A172 (cell line): ENCODE measurements around the gene OXNAD1. TPM values are rescaled to one million over a fixed set of nuclear protein-coding genes. Genes with fewer than 3 reads are reported as not detected.
"Not testable (repeated sequence)": the region's sequence is repeated elsewhere in the genome, so short reads cannot be mapped to it uniquely, and the experiment has no call there.

Experiments used
- DNase-seq: peaks from one replicate; pipeline ENCODE4 v3.0.0-alpha.2; 2015; ENCODE audit warnings: low spot score
- total RNA-seq: library from RNA; depleted of rRNA; stranded (reverse); fragments of >200 nt; shearing (Covaris generic); gene quantifications from 2 replicates; pipeline ENCODE4 v1.2.3, GENCODE V29; 2014

The OXNAD1 gene
- total RNA-seq, 1 experiment from 2014 or later: 17.5 TPM

DNA sequence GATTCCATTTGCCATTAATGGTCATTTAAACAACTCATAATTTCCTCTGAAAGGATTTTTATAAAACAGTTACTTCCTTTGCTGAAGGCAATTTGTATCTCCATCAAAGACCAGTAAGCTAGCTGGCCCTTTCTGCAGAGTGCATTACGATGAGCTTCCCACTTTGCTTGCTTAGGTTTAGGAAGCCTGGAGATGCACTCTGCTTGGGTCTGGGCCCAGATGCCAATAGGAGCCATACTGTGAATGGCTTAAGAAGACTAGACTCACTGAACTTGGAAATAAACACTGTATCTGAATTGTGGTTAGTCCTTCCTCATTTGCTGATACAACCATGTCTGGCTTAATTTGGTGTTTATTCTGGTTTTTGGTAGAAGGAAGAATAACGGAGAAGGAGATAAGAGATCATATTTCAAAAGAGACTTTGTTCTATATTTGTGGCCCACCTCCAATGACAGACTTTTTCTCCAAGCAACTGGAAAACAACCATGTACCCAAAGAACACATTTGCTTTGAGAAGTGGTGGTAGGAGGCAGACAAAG is 38.1 kb downstream of the OXNAD1 start:
- DNase-seq: no peak

DNA sequence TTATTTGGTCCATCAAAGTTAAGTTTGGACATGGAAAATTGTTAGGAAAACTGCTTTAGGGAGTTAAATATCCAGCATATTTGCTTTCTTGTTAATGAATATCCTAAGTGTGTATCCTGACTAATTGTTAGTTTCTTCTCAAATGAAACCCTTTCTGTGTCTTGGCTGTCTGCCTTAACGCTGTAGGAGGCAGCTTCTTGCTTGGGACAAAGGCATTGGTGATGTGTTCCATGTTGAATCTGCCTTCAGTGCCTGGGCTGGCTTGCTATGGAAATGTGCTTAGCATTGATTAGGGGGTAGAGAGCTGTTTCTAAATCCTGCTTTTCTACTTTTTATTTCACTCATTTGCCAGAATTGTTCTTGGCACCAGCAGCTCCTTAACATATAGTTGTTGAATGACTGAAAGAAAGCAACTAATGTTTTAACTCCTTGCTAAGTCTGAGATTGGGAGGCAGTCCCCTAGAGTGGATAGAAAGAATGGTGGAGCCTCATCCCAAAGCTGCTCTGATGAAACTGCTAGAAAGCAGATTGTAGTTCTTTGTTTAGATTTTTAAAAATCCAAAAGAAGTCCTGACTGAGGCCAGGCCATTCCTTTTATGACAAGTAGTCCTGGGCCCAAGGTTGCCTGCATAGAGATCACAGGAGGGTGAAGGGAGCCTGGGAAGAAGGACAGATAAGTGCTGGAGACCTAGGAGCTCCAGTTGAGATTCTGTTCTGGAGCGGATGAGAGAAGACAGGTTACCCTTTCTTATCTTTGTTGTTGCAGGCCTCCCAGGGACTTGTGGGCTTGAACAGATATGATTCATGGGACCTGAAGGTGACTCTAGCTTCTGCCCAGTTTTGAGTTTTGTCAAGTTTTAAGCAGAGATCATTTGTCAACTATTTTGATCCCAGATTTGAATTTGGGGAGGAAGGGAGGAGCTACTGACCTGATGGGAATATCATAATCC is 39.3 kb downstream of the OXNAD1 start:
- DNase-seq: no peak

DNA sequence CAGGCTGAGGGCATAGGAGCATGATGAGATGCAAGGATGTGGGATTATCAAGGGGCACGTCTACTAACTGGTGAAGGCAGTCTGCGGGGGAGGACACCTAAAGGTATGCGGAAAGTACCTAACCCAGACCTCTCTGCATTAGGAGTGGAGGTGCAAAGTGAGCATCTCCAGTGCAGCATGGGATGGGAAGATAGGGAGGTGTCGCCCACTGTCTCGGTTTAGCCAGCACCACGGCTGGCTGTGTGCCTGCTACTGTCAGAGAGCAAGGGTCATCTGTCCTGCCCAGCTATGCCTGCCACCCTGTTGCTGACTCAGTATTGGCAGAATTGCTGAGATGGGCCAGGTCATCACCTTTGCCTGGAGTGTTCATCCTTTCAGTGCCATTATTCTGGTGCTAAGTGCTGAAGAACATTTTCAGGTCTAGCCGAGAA is 40.1 kb downstream of the OXNAD1 start:
- no peak for DNase-seq

DNA sequence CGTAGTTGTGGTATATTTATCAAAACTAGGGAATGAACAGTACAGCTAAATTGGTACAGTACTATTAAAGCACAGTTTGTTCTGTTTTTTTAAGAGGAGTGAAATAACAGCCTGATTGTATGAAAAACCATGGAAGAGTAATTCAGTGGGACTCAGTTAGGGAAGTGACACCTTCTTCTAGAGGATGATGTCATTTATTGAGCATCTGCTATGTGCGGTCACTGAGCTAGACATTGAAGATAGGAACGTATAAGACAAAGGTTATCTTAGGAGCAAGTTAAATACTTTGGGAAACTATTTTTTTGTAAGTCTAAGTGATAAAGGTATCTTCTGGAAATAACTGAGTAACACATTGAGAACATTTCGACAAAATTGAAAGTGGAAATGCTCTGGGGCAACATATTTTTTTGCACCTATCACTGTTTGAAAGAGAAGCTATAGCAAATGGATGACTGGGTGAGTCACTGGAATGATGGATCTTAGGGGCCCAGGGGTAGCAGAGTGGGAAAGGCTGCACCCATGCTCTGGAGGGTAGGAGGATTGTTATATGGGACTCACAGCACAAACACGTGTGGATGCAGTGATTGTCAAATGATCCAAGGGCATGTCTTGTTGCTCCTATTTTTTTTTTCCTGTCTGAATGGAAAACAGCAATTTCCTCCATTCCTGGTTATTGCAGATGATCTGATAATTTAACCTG is 43.0 kb downstream of the OXNAD1 start:
- DNase-seq: no peak

DNA sequence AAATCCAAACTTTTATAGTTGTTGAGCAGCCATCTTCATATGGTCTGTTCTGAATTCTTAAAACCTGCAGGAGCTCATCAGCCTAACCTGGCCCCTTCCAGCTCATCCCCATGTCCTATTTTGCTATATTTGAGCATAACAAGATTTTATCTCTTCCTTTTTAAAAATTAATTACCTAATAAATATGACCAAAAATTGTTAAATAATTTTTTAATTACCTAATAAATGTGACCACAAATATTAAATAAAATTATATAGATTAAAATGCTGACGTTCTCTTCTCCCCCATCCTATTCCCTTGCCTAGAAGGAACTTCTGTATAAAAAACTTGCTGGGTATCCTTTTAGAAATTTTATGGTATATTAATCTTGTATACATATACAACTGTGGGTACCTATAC is 43.7 kb downstream of the OXNAD1 start:
- DNase-seq: no peak

DNA sequence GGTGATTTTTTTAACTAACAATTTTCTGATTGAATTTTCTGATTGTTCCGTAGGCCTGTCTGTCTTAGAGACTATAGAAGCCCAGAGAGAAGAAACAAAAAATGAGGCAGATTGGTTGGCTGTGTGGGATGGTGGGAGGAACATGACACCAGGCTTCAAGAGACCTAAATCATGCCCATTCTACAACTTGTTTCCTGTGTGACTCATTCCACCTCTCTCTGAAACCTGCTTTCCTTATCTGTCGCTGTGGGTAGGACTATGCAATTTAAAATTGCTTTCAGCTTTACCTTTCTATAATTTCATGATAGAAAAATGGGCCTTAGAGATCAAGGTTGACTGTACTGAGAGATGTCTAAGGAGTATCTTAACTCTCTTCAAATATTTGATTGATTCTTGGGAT is 44.5 kb downstream of the OXNAD1 start:
- DNase-seq: peak; percentile 87

DNA sequence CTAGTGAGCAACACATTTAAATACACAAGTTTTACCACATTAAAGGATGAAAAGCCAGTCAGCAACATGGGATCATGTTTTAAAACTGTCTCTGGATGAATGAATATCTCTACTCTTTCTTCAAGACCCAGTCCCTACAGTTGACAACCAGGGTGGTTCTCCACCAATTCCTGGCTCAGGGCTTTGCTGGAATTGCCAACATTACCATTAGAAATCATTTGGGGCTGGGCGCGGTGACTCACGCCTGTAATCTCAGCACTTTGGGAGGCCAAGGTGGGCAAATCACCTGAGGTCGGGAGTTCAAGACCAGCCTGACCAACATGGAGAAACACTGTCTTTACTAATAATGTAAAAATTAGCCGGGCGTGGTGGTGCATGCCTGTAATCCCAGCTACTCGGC is 45.5 kb downstream of the OXNAD1 start:
- DNase-seq: not testable (repeated sequence)

DNA sequence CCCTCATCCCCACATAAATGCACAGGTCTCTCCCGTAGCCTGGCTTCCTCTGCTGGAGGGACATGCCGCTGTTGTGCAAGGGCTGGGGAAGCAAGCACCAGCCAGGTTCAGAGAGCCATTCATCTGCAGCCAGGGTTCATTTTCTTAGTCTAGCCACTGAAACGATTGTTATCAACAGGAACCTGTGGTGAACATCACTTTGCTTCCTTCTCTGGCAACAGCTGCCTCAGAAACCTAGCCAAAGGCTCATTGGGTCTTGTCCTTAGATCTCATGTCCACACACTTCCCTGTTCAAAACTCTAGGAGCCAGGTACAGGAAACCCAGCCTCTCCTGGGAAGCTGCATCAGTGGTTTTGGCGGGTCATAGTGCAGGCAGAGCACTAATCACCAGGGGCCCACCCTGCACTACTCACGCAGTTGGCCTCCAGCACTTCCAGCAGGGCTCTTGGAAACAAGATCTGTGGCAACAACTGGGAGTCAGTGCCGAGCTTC is 47.0 kb downstream of the OXNAD1 start:
- no peak for DNase-seq

DNA sequence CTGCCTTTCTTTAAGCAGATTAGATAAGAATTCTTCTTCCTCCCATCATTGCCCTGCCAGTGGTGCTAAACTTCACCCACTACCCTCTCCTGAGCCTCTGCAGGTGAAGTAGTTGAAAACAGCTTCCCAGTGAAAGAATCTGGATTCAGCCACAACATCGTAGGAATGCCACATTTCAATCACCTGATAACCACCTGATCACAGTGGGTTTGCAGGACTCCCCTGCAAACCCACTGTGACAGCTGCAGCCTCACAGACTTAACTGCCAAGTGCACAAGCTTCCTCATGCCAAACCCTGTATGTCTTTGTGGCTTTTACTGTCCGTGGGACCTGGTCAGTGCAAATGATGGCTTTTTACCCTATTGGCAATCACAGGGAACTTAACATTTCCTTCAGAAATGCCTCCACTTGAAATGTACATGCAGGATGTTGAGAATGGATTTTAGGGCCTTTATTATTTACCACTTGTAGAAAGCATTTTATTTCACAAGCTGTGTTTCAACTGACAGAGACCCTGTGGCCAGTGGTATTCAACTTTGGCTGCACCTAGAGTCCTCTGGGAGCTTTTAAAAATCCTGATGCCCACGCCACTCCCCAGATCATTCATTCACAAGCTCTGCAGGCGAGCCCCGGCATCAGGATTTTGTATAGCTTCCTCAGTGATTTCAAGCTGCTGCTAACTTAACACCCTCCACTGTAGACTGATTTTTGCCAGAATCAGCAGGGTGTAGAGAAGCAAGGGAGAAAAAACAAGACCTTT is 49.1 kb downstream of the OXNAD1 start:
- DNase-seq: no peak

DNA sequence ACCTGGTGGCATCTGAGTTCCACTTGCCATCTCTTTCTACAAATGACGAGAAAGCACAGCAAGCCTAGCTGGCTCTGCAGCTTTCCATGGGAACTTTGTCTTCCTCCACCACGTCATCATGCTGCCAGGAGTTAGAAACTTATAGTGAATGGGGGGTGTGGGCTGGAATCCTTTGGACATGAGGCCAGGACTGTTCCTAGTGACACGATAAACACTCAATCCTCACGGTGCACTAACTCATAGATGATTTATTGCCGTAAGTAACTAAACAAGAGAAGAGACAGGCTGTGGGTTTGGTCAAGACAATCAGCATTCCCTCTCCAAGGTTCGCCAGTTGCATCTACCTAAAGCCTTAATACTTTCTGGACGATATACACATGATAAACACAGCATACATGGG is 50.6 kb downstream of the OXNAD1 start:
- DNase-seq: no peak

DNA sequence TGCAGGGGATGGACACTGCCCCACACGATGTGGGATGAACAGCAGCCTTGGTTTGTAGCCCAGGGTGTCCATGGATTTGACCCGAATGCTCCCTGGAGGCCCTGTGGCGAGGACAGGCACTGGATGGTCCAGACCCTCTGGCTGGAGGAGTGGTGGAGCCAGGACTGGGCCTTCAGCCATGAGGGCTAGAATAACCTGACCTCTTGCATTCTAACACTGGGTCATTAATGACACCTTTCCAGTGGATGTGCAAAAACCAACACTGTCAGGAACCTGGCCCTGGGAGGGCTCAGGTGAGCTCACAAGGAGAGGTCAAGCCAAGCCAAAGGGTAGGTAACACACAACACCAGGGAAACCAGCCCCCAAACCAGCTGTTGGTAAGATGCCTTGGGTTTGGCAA is 51.4 kb downstream of the OXNAD1 start:
- DNase-seq: no peak

DNA sequence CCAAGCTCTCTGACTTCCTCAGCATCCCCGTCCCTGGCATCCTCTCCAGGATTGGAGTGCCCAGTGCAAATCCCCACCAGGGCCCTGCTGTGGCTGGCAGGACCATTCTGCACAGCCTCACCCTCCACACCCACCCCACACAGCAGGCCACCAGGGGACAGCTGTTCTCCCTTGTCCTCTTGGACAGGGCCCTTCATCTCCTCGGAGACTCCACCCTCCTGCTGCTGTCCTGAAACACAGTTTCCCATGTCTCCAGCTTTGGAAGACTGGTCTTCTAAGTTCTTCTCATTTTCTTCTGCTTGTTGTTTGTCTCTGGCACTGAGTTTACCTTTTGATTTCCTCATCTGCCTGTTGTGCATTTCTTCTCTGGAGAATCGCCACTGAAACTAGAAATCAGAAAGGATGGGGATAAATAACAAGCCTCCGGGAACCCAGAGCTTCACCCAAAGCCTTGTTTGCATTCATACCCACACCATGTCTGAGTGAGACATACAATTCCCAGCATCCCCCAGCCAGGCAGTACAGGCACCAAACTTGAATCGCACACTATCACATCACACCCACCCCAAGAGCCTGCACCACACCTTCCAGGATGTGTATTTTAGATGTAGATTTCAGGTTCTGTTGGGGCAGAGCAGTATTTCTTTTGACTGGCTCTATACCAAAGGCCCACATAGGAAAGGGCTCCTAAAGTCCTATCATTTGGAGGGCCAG is 52.0 kb downstream of the OXNAD1 start:
- DNase-seq: no peak

DNA sequence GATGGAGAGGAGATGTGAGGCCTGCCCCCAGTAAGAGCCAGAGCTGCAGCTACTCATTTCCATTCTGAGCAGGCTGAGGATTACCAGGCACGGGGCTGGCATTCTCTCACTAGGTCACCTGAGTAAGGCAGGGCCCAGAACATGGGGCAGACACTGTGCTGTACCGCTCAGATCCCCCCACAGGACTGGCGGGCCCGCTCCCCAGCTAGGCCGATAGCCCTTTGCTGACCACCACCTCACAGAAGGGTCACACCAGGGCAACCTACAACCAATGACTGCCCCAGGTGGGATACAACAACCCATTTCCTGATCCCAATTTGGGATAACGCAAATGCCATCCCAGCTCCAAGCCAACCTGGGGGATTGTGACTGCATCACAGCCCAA is 52.5 kb downstream of the OXNAD1 start:
- no peak for DNase-seq

DNA sequence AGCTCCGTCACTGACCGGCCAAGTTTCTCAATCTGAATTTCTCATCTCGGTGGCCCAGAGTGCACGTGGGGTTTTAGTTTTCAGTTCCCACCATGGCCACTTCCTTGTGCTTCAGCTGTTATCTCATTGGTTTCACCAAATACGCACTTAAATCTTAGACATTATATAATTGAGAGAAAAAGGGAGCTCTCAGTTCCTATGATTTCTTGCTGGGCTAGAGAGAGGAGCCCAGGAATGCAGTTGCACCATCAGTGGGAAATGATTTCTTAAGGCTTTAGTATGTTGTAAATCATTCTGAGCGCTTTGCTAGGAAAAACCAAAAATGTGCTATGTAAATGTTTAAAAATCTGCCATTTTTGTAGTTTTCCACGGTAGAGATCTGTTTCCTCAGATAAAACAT is 53.2 kb downstream of the OXNAD1 start:
- no peak for DNase-seq

DNA sequence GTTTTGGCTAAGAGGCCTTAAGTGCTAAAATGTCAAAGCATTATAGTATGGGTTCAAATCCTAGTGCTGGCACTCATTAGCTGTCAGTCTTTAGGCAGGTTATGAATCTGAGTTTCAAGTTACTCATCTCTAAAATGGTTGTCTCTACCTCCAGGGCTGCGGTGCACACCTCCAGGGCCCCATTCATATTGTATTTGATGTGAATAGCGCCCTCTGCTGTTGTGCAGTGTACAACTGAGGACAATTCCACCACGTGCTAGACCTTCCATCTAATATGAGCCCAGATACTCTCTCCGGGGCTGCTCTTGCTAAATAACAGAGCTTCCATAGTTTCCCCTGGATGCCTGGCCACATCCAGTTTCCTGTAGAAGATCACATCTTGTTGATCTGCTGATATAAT is 54.3 kb downstream of the OXNAD1 start:
- DNase-seq: no peak

DNA sequence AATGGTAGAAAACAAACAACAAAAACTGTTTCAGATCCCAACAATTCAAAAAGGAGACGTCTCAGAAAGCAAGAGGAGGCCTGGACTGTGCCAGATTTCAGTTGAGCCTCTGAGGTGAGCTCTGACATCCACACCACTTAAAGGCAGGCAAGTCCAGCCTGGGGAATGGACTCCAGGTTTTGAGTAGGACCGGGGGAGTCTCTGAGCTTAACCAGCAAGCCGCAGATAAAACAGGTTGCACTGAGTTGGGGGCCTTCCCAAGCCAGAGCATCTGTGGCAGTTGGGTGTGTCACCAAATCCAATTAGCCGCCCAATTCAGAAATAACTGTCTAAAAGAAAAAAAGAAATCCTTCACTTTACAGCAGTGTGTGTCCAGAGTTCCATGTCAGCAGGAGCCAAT is 54.7 kb downstream of the OXNAD1 start:
- DNase-seq: no peak

DNA sequence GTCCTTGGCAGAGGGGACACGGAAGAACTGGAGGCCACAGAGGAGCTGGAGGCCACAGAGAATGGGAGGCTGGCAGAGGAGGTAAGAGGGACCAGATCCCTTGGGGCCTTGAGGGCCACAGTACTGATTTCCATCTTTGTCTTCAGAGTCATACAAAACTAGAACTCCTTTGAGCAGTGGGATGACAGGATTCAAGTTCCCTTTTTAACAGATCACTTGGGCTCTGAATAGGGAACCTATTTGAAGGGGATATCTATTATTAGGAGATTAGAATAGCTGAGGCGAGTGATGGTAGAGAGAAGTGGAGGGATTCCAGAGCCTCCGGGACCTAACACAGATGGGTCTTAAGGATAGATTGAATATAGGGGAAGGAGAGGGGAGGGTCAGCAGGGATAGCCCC is 55.7 kb downstream of the OXNAD1 start:
- no peak for DNase-seq

DNA sequence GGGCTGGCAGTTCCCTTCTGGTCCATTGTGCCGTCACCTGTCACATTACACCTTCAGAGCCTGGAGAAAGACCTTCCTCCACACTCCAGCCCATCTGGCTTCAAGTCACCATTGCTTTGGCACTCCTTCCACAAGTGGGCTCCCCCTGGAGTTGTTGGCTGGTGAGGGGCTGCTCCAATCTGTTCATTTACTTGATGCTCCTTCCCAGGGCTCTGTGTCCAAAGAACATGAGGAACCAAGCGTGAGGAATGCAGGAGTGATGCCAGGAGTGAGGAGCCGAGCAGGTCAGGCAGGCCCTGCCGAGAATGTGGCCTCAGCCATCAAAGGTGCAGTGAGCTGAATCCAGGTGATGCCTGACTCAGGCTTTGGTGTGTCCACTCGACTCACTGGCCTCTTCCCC is 57.2 kb downstream of the OXNAD1 start:
- DNase-seq: no peak

DNA sequence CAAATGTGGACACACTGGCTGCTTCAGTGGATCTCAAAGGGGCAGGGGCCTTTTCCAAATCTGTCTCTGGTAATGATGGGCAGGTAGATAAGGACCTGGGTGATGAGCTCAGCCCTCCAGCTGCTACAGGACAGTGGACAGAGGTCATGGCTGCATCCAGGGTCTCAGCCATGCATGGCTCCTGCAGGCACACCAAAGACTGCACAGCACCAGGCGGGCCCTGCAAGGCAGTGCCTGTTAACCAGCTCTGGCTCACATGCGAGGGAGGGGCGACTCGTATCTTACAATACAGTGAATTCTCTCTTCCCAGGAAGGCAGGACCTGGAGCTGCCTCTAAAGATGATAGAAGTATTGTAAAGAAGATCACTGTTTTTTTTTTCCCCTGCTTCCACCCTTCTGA is 58.7 kb downstream of the OXNAD1 start:
- DNase-seq: no peak

DNA sequence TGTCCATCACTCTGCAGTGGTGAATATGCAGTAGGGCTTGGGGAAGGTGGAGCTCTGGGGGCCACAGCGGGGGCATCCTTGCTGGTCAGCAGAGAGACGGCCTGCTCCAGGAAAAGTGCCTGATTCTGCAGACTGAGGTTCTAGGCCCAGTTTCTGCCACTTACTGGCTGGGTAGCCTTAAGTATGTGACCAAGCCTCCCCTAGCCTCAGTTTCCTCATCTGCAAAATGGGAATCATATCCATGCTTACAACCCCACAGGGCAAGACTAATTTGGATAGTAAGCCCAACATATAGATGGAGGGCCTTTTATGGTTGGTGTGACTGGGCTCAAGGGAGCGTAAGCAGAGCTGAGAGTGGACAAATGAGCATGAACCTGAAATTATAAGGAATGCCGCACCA is 60.8 kb downstream of the OXNAD1 start:
- no peak for DNase-seq

DNA sequence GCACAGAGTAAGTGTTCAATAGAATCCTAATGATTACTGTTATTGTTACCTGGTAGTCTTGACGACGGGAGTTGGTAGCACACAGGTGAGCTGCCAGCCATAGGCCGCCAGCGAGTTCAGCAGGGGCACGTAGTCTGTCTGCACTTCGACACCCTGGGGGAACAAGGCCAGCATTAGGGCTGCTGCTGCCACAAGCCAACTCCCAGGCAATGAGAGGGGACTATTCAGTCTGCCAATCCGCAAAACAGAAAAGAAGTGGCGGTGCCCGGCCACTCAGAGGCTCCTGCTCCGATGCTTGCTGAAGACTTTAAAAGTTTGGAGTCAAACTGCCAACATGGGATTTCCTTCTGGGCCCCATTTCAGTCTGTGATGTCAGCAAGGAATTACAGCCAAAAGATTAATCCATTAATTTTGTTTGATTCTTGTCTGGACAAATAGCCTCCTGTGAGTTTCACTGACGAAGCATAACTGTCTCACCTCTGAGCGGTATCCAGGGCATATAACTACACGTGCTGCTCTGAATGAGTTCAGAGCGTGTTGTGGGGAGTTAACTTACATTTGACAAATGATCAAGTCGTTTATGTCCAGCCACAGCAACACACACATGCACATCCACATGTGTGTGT is 61.8 kb downstream of the OXNAD1 start:
- no peak for DNase-seq
